Endothelial cell (in vitro differentiated cells): ENCODE data around the gene PLEKHA6. TPM values are rescaled to one million over a fixed set of nuclear protein-coding genes. Genes with fewer than 3 reads are reported as not detected.
"Not testable (repeated sequence)": the region's sequence is repeated elsewhere in the genome, so short reads cannot be mapped to it uniquely, and the experiment has no call there.

Source experiments
- DNase-seq: peaks from one replicate; pipeline ENCODE4 v3.0.0; 2021; ENCODE audit warnings: low spot score
- H3K27ac Mint-ChIP-seq: one replicate; pipeline ENCODE4 v1.8.0; 2021; ENCODE audit warnings: mixed read lengths, inconsistent platforms; ENCODE audit not compliant: unreplicated experiment
- H3K27me3 Mint-ChIP-seq: one replicate; pipeline ENCODE4 v1.8.0; 2021; ENCODE audit warnings: mild to moderate bottlenecking, moderate library complexity, mixed read lengths, inconsistent platforms; ENCODE audit not compliant: unreplicated experiment
- H3K36me3 Mint-ChIP-seq: one replicate; pipeline ENCODE4 v1.8.0; 2021; ENCODE audit warnings: mild to moderate bottlenecking, low read depth, mixed read lengths, inconsistent platforms; ENCODE audit not compliant: unreplicated experiment
- H3K4me1 Mint-ChIP-seq: one replicate; pipeline ENCODE4 v1.8.0; 2021; ENCODE audit warnings: mild to moderate bottlenecking, mixed read lengths, inconsistent platforms; ENCODE audit not compliant: unreplicated experiment
- H3K4me3 Mint-ChIP-seq: one replicate; pipeline ENCODE4 v1.8.0; 2021; ENCODE audit warnings: mild to moderate bottlenecking, mixed read lengths, inconsistent platforms; ENCODE audit not compliant: unreplicated experiment
- H3K9me3 Mint-ChIP-seq: one replicate; pipeline ENCODE4 v1.8.0; 2021; ENCODE audit warnings: mixed read lengths, inconsistent platforms; ENCODE audit not compliant: unreplicated experiment
- total RNA-seq: library from RNA; stranded (reverse); fragmentation: NEBNext Ultra II Directional; extraction: Animal tissue kit (Norgen Biotek cat#: 25700); gene quantifications from one replicate; pipeline ENCODE4 v1.2.1, GENCODE V29; 2021; ENCODE audit not compliant: unreplicated experiment
- TF ChIP-seq, protein P1 (sequence below): fragments of 200-600 bp; sonication (generic); IDR thresholded peaks from one replicate; pipeline ENCODE4 v1.5.0; 2021; ENCODE audit warnings: antibody characterized with exemption; ENCODE audit not compliant: unreplicated experiment

Gene PLEKHA6
- total RNA-seq, 1 donor from 2014 or later = 3.7 TPM

DNA sequence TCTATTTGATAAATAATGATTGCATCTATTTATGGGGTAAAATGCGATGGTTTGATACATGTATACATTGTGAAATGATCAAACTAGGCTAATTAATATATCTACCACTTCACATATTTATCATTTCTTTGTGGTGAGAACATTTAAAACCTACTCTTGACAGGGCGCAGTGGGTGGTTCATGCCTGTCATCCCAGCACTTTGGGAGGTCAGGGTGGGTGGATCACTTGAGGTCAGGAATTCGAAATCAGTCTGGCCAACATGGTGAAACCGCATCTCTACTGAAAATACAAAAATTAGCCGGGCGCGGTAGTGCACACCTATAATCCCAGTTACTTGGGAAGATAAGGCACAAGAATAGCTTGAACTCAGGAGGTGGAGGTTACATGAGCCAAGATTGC is 25.3 kb downstream of the PLEKHA6 start:
- Mint-ChIP-seq H3K27ac (no peak overlapping the region), H3K4me3 (no peak overlapping the region), H3K9me3 (no peaks in the 10 kb centered on the region), H3K36me3 (no peaks in the 10 kb centered on the region), H3K4me1 (peaks cover 22% of the 10 kb centered on the region), H3K27me3 (no peaks in the 10 kb centered on the region)
- no peak for DNase-seq
- TF ChIP-seq, protein P1, sequence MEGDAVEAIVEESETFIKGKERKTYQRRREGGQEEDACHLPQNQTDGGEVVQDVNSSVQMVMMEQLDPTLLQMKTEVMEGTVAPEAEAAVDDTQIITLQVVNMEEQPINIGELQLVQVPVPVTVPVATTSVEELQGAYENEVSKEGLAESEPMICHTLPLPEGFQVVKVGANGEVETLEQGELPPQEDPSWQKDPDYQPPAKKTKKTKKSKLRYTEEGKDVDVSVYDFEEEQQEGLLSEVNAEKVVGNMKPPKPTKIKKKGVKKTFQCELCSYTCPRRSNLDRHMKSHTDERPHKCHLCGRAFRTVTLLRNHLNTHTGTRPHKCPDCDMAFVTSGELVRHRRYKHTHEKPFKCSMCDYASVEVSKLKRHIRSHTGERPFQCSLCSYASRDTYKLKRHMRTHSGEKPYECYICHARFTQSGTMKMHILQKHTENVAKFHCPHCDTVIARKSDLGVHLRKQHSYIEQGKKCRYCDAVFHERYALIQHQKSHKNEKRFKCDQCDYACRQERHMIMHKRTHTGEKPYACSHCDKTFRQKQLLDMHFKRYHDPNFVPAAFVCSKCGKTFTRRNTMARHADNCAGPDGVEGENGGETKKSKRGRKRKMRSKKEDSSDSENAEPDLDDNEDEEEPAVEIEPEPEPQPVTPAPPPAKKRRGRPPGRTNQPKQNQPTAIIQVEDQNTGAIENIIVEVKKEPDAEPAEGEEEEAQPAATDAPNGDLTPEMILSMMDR = no peak

DNA sequence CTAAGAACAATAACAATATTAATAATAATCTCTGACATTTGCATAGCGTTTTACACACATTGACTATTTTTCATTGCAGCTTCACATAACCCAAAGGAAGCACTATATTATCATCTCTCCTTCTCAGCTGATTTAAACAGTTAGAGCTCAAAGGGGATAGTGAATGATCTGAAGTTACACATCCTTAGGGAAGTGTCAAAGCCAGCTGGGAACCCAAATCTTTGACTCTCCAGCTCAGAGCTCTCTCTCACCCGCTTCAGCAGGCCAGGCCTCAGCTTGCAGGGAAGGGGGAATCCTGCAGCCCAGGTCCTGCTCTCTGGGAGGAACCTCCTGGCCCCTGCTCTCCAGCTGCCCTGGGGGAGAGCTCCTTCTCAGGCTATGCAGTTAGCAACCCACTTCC is 26.3 kb downstream of the PLEKHA6 start:
- Mint-ChIP-seq H3K27ac (no peak overlapping the region), H3K36me3 (no peaks in the 10 kb centered on the region), H3K9me3 (no peaks in the 10 kb centered on the region), H3K4me3 (no peak overlapping the region), H3K27me3 (no peaks in the 10 kb centered on the region), H3K4me1 (peaks cover 17% of the 10 kb centered on the region)
- TF ChIP-seq, protein P1 = no peak
- DNase-seq = no peak

DNA sequence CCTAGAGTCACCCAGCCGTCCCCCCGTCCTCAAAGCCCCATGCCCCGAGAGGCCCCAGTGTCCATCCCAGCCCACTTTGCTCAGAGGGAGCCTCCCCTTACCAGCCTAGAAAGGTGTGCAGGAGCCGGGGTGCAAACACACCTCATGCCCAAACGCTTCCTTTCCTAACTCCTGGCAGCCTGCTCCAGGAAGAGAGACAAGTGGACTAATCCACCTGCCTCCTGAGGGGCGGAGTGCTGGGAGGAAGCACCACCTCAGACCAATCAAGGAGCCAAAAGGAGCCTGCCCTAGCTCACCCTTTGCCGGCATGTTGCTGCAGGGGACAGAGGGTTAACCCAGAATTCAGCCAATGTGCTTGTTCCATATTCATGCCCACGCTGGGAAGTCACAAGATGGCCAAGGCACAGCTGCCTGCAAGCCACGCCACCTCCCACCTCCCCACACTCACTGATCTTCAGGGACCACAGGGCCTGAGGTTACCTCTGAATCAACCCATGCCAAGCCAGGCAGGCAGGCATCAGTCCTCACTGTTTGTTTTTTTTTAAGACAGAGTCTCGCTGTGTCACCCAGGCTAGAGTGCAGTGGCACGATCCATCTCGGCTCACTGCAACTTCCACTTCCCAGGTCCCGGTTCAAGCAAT is 27.8 kb downstream of the PLEKHA6 start:
- TF ChIP-seq, protein P1 = no peak
- Mint-ChIP-seq H3K27ac (no peak overlapping the region), H3K36me3 (no peaks in the 10 kb centered on the region), H3K4me1 (peaks cover 13% of the 10 kb centered on the region), H3K4me3 (no peak overlapping the region), H3K27me3 (no peaks in the 10 kb centered on the region), H3K9me3 (no peaks in the 10 kb centered on the region)
- DNase-seq = no peak

GRCh38 chr1:204331275-204331674 is 28.5 kb downstream of the PLEKHA6 start:
- no peak for DNase-seq
- no peak overlapping the region for H3K4me3 Mint-ChIP-seq
- H3K27me3 Mint-ChIP-seq = no peaks in the 10 kb centered on the region
- no peaks in the 10 kb centered on the region for H3K36me3 Mint-ChIP-seq
- H3K9me3 Mint-ChIP-seq = no peaks in the 10 kb centered on the region
- TF ChIP-seq, protein P1 = no peak
- peaks cover 13% of the 10 kb centered on the region for H3K4me1 Mint-ChIP-seq
- no peak overlapping the region for H3K27ac Mint-ChIP-seq

DNA sequence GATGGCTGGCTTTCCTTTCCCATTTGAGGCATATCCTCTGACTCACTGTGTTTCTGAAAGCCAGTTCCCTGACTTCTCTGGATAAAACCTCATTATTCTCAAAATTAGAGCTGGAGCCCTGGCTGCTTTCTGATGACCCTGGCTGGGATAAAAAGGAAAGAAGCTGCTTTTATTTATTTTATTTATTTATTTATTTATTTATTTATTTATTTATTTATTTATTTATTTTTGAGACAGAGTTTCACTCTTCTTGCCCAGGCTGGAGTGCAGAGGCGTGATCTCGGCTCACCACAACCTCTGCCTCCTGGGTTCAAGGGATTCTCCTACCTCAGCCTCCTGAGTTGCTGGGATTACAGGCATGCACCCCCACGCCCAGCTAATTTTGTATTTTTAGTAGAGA is 31.9 kb downstream of the PLEKHA6 start:
- H3K9me3 Mint-ChIP-seq, H3K27me3 Mint-ChIP-seq, H3K4me1 Mint-ChIP-seq, DNase-seq, H3K27ac Mint-ChIP-seq, H3K4me3 Mint-ChIP-seq, H3K36me3 Mint-ChIP-seq: not testable (repeated sequence)
